ENCODE measurements around the gene DENND1A. TPM values are rescaled to one million over a fixed set of nuclear protein-coding genes. Genes with fewer than 3 reads are reported as not detected.

Gene DENND1A
- total and polyA plus RNA-seq, 8 donors = 4.4 to 109 (median 21.4) TPM

DNA sequence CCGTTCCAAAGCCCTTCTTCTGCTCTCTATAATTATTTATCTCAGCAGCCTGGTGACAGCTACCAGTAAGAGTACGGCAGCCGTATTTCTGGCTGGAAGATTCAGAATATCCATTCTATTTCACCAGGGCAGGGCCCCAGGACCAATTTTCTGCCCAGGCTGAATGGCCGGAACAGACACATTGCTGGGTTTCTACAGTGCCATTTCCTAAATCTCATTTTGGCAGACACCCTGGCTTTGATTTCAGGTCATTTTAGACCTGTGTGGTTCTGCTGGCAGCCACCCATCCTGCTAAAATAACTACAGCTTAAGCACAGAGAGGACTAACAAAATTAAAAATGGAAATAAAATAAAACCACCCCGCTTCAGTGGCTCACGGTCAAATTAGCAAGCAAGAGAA, 478.9 kb downstream of the DENND1A start:
- DNase-seq = no peak
- 86 to 98% (median 92%) methylated on average over 6 of the region's 6 CpGs for WGBS, 5 donors

DNA sequence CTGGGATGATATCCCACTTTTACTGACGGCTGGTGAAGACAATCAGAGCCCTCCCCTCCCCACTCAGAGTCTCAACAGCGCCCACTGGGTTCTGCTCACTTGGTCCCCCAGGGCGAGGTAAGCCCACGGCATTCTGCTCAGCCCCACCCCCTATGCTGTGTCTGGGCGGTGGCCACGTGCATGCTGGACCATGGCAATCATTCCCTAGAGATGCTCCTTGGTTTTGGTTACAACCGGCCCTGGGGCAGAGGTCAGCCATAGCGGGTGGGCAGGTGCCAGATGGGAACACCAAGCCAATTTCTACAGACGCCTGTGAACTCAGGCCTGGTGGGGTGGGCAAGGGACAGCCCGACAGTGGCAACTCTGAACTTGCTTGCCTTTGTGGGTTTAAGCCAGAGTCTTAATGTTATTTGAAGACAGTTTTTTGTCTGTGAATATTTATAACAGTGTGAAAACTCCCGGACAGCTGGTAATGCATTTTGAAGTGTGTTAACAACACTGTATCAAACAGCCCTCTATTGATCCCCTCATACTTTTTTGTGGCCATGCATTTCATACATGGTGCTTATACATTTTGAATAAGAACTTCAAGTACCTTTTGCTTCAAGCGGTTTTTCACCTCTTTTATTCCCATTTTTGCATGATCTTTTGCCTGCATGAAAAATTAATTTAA, 479.7 kb downstream of the DENND1A start:
- no peaks in the 10 kb centered on the region for H3K4me1 ChIP-seq
- DNase-seq = no peak
- H3K9me3 ChIP-seq = no peaks in the 10 kb centered on the region
- no peak overlapping the region for H3K27ac ChIP-seq
- intact Hi-C loops (cut with DNase I; ENCODE audit: low total_unique reads) = no loop called here
- TF ChIP-seq POLR2AphosphoS5 (IDR thresholded peaks at IDR 0.05) (no peak), POLR2A (IDR thresholded peaks at IDR 0.05) (no peak), EP300 (IDR thresholded peaks at IDR 0.05) (no peak)
- TF ChIP-seq, protein P1, sequence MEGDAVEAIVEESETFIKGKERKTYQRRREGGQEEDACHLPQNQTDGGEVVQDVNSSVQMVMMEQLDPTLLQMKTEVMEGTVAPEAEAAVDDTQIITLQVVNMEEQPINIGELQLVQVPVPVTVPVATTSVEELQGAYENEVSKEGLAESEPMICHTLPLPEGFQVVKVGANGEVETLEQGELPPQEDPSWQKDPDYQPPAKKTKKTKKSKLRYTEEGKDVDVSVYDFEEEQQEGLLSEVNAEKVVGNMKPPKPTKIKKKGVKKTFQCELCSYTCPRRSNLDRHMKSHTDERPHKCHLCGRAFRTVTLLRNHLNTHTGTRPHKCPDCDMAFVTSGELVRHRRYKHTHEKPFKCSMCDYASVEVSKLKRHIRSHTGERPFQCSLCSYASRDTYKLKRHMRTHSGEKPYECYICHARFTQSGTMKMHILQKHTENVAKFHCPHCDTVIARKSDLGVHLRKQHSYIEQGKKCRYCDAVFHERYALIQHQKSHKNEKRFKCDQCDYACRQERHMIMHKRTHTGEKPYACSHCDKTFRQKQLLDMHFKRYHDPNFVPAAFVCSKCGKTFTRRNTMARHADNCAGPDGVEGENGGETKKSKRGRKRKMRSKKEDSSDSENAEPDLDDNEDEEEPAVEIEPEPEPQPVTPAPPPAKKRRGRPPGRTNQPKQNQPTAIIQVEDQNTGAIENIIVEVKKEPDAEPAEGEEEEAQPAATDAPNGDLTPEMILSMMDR (IDR thresholded peaks at IDR 0.05) = no peak
- H3K36me3 ChIP-seq = peaks cover 0 to 61% (median 46%) of the 10 kb centered on the region in 4 donors
- H3K27me3 ChIP-seq = no peaks in the 10 kb centered on the region
- H3K4me3 ChIP-seq = no peak overlapping the region
- WGBS, 5 donors = 82 to 92% (median 90%) methylated on average over 11 to 12 of the region's 12 CpGs

More for the DNA sequence above, 478.9 kb downstream of the DENND1A start:
- peaks cover 0 to 64% (median 51%) of the 10 kb centered on the region in 4 donors for H3K36me3 ChIP-seq
- TF ChIP-seq, protein P1 (IDR thresholded peaks at IDR 0.05) = no peak
- TF ChIP-seq EP300 (IDR thresholded peaks at IDR 0.05) (no peak), POLR2A (IDR thresholded peaks at IDR 0.05) (no peak), POLR2AphosphoS5 (IDR thresholded peaks at IDR 0.05) (no peak)
- no peaks in the 10 kb centered on the region for H3K27me3 ChIP-seq
- no peaks in the 10 kb centered on the region for H3K4me1 ChIP-seq
- intact Hi-C loops (cut with DNase I; ENCODE audit: low total_unique reads) = no loop called here
- no peaks in the 10 kb centered on the region for H3K9me3 ChIP-seq
- H3K4me3 ChIP-seq = no peak overlapping the region
- no peak overlapping the region for H3K27ac ChIP-seq

DNA sequence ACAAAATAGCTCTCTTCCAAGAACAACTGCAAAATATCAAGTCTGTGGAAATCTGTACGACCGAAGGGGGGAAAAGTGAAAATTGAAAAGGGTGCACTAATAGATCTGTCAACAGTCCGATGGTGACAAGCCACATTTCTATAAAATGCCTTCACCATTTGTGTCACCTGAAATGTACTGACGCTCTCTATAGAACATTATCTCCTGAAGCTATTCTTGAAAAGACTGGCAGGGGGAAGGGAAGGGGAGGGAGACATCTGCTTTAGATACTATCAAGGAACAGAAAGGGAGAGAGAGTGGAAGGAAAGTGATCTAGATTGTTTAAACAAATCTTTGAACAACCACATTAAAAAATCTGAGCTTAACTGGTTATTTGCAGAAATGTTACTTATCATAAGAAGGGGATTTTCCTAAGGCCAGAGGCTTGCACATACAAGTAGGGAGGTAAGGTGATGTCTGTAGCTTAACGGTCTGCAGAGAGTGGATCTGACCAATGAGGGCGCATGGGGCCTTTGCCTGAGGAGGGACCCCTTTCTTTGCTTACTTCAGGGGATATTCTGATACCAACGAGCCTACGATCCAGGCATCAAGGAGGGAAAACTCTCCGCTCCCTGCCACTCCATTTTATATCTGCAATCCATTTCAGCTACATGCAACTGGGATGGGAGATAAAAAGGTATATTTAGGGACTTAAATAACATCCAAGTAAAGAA, 481.8 kb downstream of the DENND1A start:
- intact Hi-C loops (cut with DNase I; ENCODE audit: low total_unique reads) = no loop called here
- 88 to 92% (median 90%) methylated on average over 9 of the region's 9 CpGs for WGBS, 5 donors
- Histone ChIP-seq H3K4me1 (no peaks in the 10 kb centered on the region), H3K36me3 (peaks cover 0 to 55% (median 37%) of the 10 kb centered on the region in 4 donors), H3K27ac (no peak overlapping the region), H3K9me3 (no peaks in the 10 kb centered on the region), H3K4me3 (no peak overlapping the region), H3K27me3 (no peaks in the 10 kb centered on the region)
- no peak for DNase-seq
- TF ChIP-seq POLR2AphosphoS5 (IDR thresholded peaks at IDR 0.05) (no peak), POLR2A (IDR thresholded peaks at IDR 0.05) (no peak), EP300 (IDR thresholded peaks at IDR 0.05) (no peak)
- TF ChIP-seq, protein P1 (IDR thresholded peaks at IDR 0.05) = no peak

DNA sequence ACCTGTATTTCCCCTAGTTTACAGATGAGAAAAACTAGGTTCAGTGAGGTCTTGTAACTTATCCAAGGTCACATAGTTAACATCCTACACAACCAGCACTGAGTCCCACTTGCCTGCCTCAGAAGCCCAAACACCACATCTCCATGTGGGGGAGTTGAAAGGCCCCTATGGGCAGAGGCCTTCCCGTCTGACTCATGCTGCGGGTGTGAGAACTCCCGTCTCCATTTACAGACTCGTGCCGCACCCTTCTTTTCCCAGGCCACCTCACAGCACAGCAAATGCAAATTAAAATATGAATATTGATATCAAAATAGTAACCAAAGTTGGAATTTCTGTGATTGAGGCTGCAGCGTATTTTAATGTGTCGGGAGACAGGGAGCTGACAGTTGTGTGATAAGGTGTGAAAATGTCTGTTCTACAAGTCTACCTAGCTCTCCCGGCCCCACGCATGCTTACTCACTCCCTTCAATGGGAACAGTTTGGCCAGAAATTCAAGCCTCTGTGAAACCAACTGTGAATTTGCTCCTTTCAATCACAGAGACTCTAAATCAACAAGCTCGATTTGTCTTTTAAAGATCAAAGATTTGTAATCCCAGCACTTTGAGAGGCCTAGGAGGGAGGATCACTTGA, 483.8 kb downstream of the DENND1A start:
- H3K27ac ChIP-seq = no peak overlapping the region
- H3K27me3 ChIP-seq = no peaks in the 10 kb centered on the region
- no peaks in the 10 kb centered on the region for H3K9me3 ChIP-seq
- H3K36me3 ChIP-seq = peaks cover 0 to 41% (median 21%) of the 10 kb centered on the region in 4 donors
- 92 to 98% (median 94%) methylated on average over 10 of the region's 10 CpGs for WGBS, 5 donors
- TF ChIP-seq, protein P1 (IDR thresholded peaks at IDR 0.05) = no peak
- TF ChIP-seq POLR2A (IDR thresholded peaks at IDR 0.05) = no peak
- TF ChIP-seq EP300 (IDR thresholded peaks at IDR 0.05) = no peak
- no peak for TF ChIP-seq POLR2AphosphoS5 (IDR thresholded peaks at IDR 0.05)
- intact Hi-C loops (cut with DNase I; ENCODE audit: low total_unique reads) = no loop called here
- H3K4me1 ChIP-seq = no peaks in the 10 kb centered on the region
- no peak overlapping the region for H3K4me3 ChIP-seq
- DNase-seq = peak in 1 of 2 donors; percentile 24
